GM19372 (cell line): Measurements from ENCODE around the gene GNL3.
A peak's percentile ranks its signal among the peaks of the same experiment; 100 is the strongest.
"Not testable (repeated sequence)": the region's sequence is repeated elsewhere in the genome, so short reads cannot be mapped to it uniquely, and the experiment has no call there.

Experiments used
- ATAC-seq: cut with Tn5 transposase; IDR thresholded peaks from one replicate; pipeline ENCODE4 v1.9.1; 2021; ENCODE audit warnings: mild to moderate bottlenecking, low read depth, moderate library complexity; ENCODE audit not compliant: unreplicated experiment

The GNL3 gene

GRCh38 chr3:52685709-52686691 lies at the start of gene GNL3, which contains the start of gene PBRM1:
Gene GNL3, plus strand, starts transcription at chr3:52686032. Its CDS starts 61 bp downstream, at chr3:52686093.
Gene PBRM1, minus strand, starts transcription at chr3:52685913.
- ATAC-seq: peak; percentile 76

GRCh38 chr3:52636673-52637072 lies 49.2 kb upstream of the GNL3 start:
- no peak for ATAC-seq

GRCh38 chr3:52645549-52645948 lies 40.3 kb upstream of the GNL3 start:
- ATAC-seq: no peak

GRCh38 chr3:52649461-52650210 lies 36.2 kb upstream of the GNL3 start:
- ATAC-seq: no peak

- ATAC-seq: no peak
Measured at GRCh38 chr3:52650439-52650838, 35.4 kb upstream of the GNL3 start.

- no peak for ATAC-seq
Measured at GRCh38 chr3:52651592-52651991, 34.2 kb upstream of the GNL3 start.

GRCh38 chr3:52655895-52656294 lies 29.9 kb upstream of the GNL3 start:
- no peak for ATAC-seq

- ATAC-seq: no peak
Measured at GRCh38 chr3:52660046-52660445, 25.8 kb upstream of the GNL3 start.

- no peak for ATAC-seq
Measured at GRCh38 chr3:52663098-52663497, 22.7 kb upstream of the GNL3 start.

- no peak for ATAC-seq
Measured at GRCh38 chr3:52670621-52671521, 15.0 kb upstream of the GNL3 start.

GRCh38 chr3:52671676-52672075 lies 14.2 kb upstream of the GNL3 start:
- ATAC-seq: no peak

GRCh38 chr3:52676201-52676600 lies 9.6 kb upstream of the GNL3 start:
- ATAC-seq: not testable (repeated sequence)

GRCh38 chr3:52678265-52679198 lies 7.3 kb upstream of the GNL3 start:
- ATAC-seq: no peak

- ATAC-seq: no peak
Measured at GRCh38 chr3:52679199-52679538, 6.7 kb upstream of the GNL3 start.

- no peak for ATAC-seq
Measured at GRCh38 chr3:52679811-52680210, 6.0 kb upstream of the GNL3 start.

- no peak for ATAC-seq
Measured at GRCh38 chr3:52681596-52681995, 4.2 kb upstream of the GNL3 start.

GRCh38 chr3:52682016-52682415 lies 3.8 kb upstream of the GNL3 start:
- no peak for ATAC-seq

- no peak for ATAC-seq
Measured at GRCh38 chr3:52683611-52684010, 2.2 kb upstream of the GNL3 start.

GRCh38 chr3:52684184-52684583 lies 1.6 kb upstream of the GNL3 start:
- no peak for ATAC-seq
